NB4 (cell line): ENCODE results near the gene FBXO27.
"Not testable (repeated sequence)": the region's sequence is repeated elsewhere in the genome, so short reads cannot be mapped to it uniquely, and the experiment has no call there.

Experiments used
- DNase-seq: peaks from one replicate; pipeline ENCODE4 v3.0.0; 2010; ENCODE audit warnings: low read depth
- H3K4me3 ChIP-seq: one replicate; pipeline ENCODE4 v1.5.1; 2011; ENCODE audit warnings: mild to moderate bottlenecking, low read depth, low read length, moderate library complexity
- MYC ChIP-seq: IDR thresholded peaks from 2 replicates; pipeline ENCODE4 v1.6.1; 2011; ENCODE audit warnings: low read depth, low read length
- POLR2A ChIP-seq: IDR thresholded peaks from 2 replicates; pipeline ENCODE4 v1.6.1; 2011; ENCODE audit warnings: mild to moderate bottlenecking; ENCODE audit not compliant: insufficient read length; ENCODE audit errors: extremely low read depth
- TF ChIP-seq, protein P1 (sequence below): IDR thresholded peaks from one replicate; pipeline ENCODE4 v1.5.1; 2012; ENCODE audit warnings: low read depth, low read length
- TF ChIP-seq, protein P2 (sequence below): IDR thresholded peaks from 2 replicates; pipeline ENCODE4 v1.6.1; 2011; ENCODE audit warnings: low read depth, low read length

Gene FBXO27

DNA sequence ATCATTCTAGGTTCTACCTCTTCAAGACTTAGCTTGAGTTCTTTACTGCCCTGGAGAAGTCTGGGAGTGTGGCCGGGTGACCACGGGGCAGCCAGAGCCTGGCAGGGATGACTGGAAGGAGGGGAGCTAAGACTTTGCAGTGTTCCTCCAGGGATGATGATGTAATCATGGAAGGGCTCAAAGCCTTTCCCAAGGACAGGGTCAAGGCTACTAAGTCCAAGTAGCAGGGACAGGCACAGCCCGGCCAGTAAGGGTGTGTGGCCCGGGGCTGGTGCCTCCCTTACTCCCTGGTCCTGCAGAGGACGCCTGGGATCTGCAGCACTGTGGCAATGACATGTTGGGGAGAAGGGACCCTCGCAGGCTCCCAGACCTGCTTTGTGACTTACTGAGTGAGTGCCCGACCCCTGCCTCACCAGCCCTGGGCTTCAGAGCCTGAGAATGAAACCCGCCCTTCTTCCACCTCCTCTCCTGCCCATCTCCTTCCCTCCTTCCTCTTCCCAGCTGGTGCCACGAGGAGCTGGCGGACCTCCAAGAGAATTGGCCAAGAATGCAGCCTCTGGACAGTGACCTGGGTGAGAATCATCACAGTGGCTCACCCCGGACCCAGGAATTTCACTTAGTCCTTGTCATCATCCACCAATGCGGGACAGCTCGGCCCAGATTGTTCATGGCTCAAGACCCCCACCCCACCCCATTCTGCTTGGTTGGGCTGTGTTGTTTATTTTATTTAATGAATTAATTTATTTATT lies 41.2 kb downstream of the FBXO27 start:
- TF ChIP-seq, protein P1, sequence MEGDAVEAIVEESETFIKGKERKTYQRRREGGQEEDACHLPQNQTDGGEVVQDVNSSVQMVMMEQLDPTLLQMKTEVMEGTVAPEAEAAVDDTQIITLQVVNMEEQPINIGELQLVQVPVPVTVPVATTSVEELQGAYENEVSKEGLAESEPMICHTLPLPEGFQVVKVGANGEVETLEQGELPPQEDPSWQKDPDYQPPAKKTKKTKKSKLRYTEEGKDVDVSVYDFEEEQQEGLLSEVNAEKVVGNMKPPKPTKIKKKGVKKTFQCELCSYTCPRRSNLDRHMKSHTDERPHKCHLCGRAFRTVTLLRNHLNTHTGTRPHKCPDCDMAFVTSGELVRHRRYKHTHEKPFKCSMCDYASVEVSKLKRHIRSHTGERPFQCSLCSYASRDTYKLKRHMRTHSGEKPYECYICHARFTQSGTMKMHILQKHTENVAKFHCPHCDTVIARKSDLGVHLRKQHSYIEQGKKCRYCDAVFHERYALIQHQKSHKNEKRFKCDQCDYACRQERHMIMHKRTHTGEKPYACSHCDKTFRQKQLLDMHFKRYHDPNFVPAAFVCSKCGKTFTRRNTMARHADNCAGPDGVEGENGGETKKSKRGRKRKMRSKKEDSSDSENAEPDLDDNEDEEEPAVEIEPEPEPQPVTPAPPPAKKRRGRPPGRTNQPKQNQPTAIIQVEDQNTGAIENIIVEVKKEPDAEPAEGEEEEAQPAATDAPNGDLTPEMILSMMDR = no peak
- no peak for TF ChIP-seq MYC
- DNase-seq = no peak
- H3K4me3 ChIP-seq = no peak overlapping the region

DNA sequence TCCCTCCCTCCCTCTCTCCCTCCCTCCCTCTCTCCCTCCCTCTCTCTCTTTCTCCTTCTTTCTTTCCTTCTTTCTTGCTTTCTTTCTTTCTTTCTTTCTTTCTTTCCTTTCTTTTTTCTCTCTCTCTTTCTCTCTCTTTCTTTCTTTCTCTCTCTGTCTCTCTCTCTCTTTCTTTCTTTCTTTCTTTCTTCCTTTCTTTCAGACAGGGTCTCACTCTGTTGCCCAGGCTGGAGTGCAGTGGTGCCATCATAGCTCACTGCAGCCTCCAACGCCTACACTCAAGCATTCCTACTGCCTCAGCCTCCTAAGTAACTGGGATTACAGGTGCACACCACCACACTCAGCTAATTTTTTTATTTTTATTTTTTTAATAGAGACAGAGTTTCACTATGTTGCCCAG lies 42.7 kb downstream of the FBXO27 start:
- DNase-seq, H3K4me3 ChIP-seq: not testable (repeated sequence)

DNA sequence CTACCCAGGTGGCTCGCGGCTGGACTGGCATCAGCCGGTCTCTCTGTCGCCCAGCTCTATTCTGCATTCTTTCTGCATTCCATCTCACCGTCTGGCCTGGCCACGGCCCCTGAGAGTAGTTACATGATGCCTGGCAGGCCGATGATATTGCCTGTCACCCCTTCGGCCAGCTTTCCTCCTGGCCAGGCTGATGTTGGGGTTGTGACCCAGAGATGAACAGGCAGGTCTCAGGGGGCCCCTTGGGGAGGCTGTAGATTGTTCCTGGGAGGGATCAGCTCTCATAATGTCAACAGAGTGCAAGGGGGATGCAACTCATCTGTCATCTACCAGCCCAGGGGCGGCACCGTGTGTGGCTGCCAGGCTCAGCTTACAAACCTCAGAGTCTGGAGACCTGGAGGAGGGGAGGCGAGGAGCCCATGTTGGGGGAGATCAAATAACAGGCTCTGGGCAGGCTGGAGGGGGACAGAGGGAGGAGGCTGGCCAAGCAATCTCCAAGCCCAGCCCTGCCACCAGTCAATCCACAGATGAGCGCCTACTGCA lies 43.2 kb downstream of the FBXO27 start:
- H3K4me3 ChIP-seq = no peak overlapping the region
- no peak for DNase-seq
- TF ChIP-seq MYC (no peak), POLR2A (no peak)
- TF ChIP-seq, protein P1 = no peak
- TF ChIP-seq, protein P2, sequence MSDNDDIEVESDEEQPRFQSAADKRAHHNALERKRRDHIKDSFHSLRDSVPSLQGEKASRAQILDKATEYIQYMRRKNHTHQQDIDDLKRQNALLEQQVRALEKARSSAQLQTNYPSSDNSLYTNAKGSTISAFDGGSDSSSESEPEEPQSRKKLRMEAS = no peak

DNA sequence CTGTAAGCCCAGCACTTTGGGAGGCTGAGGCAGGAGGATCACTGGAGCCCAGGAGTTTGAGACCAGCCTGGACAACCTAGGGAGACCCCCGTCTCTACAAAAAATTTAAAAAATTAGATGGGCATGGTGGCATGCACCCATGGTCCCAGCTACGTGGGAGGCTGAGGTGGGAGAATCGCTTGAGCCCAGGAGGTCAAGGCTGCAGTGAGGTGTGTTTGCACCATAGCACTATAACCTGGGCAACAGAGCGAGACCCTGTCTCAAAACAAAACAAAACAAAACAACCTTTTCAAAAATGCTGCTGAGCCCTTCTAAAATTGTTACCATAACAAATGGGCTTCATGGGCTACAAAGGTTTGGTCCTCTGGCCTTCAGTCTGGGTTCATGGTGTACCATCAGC lies 43.7 kb downstream of the FBXO27 start:
- DNase-seq, H3K4me3 ChIP-seq: not testable (repeated sequence)

DNA sequence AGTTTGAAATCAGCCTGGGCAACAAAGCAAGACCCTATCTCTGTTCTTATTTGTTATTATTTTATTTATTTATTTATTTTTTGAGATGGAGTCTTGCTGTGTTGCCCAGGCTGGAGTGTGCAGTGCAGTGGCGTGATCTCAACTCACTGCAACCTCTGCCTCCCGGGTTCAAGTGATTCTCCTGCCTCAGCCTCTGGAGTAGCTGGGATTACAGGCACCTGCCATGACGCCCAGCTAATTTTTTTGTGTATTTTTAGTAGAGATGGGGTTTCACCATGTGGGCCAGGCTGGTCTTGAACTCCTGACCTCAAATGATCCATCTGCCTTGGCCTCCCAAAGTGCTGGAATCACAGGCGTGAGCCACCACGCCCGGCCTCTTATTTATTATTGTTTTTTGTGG lies 44.6 kb downstream of the FBXO27 start:
- not testable (repeated sequence) for DNase-seq, H3K4me3 ChIP-seq

DNA sequence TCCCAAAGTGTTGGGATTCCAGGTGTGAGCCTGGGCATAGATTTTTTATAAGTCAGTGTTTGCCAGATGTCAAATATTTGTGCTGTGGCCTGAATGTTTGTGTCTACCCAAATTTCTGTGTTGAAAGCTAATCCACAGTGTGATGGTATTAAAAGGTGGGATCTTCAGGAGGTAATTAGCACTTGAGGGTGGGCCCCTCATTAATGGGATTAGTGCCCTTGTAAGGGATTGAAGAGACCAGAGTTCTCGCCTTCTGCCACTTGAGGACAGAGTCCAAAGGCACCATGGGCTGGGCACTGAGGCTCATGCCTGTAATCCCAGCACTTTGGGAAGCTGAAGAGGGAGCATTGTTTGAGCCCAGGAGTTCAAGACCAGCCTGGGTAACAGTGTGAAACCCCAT lies 47.1 kb downstream of the FBXO27 start:
- H3K4me3 ChIP-seq = no peak overlapping the region
- TF ChIP-seq, protein P1 = no peak
- TF ChIP-seq, protein P2 = no peak
- TF ChIP-seq MYC (no peak), POLR2A (no peak)
- DNase-seq = no peak

DNA sequence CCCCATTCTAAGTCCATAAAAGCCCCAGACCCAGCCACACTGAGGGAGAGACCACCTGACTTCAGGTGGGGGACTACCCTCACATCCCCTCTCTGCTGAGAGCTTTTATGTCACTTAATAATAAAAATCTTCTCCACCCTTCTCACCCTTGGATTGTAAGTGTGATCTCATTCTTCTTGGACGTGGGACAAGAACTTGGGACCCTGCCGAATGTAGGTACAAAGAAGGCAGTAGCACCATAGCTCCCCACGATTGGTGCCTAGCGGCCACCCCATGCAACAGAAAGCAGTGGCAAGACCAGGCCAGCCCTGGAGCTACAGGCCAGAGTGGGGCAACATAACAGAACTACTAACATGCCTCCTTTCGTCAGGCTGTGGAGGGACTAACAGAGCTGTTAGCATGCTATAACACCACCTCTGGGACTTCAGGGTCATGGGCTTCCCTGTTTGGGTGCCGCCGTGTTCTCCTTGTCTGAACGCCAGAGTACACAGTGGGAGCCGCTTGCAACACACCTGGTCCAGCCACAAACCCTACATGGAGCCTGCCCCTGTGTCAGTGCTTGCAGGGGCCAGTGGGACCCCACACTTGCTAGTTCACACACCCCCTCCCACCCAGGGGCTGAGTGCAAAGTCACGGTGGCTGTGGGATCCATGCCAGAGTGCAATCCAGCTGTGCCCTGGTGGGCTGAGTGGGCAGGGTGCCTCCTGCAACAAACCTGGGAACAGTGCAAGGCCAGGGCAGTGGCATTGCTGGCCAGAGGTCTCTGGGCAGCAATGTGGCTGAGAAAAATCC lies 51.6 kb downstream of the FBXO27 start:
- no peak for DNase-seq
- TF ChIP-seq, protein P2 = no peak
- no peak for TF ChIP-seq MYC
- TF ChIP-seq POLR2A = no peak
- TF ChIP-seq, protein P1 = no peak
- H3K4me3 ChIP-seq = no peak overlapping the region
